Stimulated activated CD4-positive, alpha-beta T cell treated with anti-CD3 and anti-CD28 coated beads, Interleukin-1b, Interleukin-23, amount 100 ng/mL, for 24 hours (primary cell): Measurements from ENCODE around the gene LMCD1.

ENCODE experiments used
- DNase-seq, 4 experiments: peaks; one replicate each; pipeline ENCODE4 v3.0.0-alpha.2; 2020; ENCODE audit warnings: low read depth in 4 of 4, low spot score in 1 of 4

LMCD1 gene

DNA sequence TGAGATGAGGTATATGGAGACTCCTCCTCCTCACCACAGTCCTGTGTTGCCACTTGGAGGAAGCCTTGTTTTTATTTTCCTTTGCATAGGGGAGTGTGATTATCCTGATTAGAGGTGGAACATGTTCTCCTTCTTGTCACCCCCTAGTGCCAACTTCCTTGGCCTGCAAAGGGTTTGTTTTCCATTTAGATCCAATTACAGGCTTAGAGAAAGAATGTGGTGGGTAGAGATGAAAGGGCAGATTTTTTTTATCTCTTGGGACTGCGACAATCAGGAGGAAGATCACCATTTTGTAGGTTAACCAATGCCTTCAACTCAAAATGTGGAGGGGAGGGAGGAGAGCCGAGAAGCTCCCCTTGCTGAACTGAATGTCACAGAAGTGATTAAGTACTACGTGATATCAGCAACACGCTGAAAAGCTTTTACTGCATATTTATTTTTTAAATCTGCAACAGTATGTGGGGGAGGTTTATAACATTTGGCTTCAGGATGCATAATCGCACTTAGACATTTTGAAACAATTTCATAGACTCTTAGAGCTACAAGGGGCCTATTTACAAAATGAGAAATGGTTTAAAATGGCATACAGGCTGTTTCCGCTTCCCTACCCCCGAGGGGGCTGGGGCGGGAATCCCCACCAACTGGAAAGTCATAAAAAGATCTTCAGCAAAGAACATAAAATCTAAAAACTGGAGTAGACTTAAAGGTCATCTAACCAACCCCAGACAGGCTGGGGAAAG, 2.4 kb downstream of the LMCD1 start:
- no peak for DNase-seq

DNA sequence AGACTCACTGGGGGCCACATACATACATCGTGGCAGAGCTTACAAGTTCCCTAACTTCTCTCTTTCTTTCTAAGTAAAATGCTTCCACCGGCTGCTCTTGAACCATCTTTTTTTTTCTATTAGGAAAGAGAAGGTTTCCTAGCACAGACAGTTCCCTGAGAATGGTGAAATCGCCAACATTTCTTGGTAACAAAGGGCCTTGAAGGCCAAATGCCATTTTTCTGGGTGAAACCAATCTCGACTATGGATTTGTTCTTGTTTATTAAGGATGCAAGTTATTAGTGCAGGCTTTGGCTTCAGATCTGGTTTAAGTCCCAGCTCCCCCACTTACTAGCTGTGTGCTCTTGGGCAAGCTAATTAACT, 3.0 kb downstream of the LMCD1 start:
- no peak for DNase-seq

DNA sequence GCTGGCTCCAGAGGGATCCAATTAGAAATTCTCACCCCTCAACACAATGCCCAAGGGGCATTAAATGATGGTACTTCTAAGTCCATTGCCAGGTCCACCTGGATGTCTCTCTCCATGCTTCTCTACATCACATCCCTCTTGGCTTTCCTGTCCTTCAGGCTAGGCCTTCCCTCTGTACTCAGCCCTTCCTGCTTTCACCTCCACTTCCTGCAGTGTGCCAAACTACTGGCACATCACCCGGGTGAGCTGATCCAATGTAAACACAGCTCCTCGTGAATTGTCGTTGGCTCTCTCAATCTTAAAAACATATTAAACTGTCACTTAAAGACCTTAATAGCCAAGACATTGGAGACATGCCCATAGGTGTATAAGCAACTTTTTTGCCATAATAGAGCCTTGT, 4.0 kb downstream of the LMCD1 start:
- DNase-seq: no peak

DNA sequence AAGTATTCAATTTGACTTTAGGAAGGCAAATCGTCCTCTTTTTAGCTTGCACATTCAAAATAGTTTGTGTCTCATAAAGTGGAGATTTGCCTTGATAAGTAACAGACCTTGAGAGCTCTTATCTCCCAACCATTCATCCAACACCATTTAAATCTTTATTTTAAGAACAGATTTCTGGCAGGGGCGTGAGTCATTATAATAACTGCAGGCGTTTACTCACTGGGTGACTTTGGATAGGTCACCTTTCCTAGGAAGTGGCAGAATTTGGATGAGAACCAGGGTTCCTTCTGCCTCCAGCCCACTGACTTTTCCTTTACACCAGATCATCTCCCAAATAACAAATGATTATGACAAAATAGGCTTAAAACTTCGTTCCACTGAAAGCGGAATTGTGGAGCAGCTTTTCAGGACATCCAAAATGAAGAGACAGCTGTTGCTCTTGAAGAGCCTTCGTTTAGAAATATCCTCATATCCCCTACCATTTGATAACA, 5.0 kb downstream of the LMCD1 start:
- no peak for DNase-seq

DNA sequence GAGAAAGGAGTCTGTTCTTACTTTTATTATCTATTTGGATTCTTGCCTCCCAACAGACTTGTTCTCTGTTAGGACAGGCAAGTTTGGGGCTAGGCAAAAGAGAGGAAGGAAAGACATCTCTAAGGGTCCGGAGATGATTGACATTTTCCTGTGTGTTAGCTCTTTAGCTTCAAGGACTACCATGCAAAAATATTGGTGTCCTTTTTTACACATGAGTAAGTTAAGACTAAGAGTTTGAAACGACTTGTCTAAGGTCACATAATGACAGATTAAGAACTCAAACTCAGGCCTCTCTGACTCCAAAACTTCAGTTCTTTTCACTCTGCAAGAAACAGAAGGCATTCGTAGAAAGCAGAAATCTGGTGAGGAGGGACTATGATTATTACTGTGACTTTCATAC, 5.9 kb downstream of the LMCD1 start:
- DNase-seq: no peak

DNA sequence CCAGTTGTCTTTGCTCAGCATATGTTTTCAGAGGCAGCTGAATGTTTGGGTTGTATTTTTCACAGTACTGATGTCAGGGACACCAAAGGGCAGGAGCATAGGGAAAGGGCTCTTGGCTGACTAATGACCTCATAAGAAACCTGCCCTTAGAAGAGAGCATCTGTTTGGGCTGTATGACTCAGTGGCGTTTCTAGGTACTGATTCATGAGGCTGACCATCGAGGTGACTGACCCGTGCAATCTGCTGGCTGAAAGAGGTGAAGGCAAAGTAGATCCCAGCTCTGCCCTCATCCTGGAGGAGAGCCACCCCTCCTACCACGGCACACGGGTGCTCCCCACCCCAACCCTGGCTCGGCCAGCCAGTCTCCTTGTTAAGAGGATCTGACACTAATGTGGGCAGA, 8.3 kb downstream of the LMCD1 start:
- DNase-seq: no peak

DNA sequence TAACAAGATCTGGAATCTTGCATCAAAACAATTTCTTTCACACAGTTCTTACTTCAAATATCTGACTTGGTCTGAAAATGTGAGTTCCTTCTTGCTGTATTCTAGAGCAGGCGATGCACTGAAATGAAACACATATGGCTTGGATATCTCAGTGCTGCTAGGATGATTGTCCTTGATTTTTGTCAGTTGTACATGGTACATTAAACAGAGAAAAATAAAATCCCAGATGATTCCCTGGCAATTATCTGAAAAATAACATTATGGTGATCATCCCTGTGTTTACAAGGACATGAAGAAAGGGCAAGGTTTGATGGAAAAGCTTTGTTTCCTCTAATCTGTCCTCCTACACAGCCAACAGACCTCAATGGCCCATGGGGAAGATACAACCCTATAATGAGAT, 10.6 kb downstream of the LMCD1 start:
- DNase-seq: no peak

DNA sequence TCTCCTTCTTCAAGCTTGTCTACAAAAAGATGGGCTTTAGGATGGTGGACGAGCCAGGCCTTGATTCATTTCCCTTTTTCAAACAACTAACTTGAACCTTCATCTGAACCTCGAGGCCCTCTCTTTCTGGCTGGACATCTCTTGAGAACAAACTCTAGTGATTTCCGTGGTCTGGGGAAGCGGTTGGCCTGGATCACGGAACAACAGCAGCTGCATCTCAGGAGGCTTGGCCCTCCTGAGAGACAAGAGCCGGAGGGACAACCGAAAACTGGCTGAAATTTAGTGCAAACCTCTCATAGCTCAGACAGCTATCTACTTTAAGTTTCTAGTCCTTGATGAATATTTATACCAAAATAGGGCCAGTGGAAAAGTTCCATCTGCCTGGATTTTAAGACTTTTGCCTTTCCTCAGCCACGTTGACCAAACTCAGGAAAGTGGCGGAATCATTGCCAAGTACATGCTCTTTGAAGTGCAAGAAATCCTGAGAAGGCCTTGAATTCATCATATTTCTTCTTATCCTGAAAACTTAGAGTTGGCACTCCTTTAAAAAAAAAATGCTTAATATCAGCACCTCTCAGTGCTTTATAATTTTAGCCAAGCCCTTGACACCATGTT, 14.5 kb downstream of the LMCD1 start:
- DNase-seq: no peak

DNA sequence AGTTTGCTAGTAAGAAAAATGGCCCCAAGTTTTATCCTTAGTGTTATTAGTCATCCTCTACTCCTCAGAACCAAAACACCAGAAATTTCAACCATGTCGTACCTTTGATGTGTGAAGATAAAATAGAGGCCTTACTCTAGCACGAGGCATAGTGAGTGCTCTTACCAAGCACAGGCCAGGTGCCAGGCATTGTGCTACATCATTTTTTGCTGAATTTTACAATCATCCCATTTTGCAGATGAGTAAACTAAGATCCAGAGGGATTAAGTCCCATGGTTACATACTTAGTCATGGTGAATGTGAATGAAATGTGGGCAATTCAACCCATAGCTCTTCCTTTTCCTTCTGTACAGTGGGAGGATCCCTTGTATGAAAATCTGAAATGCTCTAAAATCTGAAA, 15.2 kb downstream of the LMCD1 start:
- no peak for DNase-seq

DNA sequence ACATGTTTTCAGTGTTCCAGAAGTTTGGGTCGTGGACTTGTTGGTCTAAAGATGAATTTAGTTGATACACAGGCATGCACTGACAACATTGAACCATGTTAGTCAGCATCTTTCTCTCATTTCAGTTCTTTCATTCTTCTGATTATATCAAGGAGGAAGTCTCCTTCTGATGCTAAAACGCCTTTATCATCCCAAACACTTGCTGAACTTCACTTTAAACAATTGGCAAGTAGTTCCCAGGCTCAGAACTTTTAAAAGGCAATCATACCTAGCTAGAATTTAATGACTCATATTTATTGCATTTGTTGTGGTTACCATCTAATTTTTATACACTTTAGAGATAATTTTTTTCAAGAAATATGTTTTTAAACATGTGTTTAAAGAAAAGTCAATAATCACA, 15.9 kb downstream of the LMCD1 start:
- no peak for DNase-seq

DNA sequence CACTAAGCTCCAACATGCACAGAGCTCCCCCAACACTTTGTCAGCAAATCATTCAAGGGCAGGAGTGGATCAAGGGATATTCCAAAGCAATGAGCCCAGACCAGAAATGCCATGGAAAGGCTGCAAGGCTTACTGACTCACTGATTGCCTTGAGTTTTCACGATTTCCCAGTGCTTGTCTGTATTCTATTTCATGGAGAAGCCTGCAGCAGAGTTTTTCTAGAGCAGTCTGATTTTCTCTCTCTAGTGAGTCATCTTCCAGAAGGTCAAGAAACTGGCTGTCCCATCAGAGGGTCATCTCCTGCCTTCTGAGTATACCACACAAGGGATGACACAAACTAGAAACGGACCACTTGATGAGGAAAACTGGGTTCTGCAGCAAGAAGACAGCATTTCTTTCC, 16.5 kb downstream of the LMCD1 start:
- DNase-seq: no peak

DNA sequence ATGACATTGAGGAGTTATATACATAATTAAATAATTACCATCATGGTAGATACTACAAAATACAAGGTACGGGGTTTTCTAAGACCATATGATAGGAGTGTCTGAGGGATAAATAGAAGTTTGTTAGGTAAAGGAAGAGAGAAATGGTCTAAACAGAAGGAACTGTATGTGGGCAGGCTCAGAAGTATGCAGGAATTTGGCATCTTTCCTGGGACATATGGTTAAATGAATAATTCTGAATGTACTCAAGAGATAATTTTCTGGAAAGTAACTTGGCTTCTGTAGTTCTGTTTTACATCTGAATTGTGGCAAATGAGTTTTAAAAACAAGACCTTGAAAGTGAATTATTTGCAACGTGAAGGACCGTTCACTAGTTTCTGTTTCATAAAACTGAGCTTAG, 17.5 kb downstream of the LMCD1 start:
- no peak for DNase-seq

DNA sequence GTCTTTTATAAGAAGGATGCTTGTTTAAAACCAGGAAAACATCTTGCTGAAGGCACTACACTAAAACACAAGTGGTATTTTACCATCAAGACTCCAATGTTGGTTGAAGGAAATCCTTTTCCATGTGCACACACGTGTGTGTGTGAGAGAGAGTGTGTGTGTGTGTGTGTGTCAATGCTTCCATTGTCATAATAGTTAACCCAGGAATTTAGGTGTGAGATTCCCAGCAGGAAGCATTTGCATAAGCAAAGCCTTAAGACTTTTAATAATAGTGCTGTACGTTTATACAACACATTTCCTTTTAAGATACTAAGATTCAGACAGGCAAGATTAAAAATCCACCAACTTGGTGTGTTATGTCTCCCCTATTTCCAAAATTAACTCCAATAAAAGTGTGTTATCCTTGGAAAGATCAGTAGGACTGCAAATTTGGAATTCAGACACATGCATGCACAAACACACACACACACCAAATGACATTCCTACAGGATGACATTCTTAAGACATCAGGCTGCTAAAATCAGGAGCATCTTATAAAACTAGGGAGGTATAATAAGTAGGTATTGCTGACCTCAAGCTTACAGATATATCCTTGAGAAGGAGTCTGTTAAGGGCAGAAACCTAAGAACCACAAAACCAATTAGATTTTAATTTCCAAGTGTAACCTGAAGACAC, 18.3 kb downstream of the LMCD1 start:
- DNase-seq: no peak

DNA sequence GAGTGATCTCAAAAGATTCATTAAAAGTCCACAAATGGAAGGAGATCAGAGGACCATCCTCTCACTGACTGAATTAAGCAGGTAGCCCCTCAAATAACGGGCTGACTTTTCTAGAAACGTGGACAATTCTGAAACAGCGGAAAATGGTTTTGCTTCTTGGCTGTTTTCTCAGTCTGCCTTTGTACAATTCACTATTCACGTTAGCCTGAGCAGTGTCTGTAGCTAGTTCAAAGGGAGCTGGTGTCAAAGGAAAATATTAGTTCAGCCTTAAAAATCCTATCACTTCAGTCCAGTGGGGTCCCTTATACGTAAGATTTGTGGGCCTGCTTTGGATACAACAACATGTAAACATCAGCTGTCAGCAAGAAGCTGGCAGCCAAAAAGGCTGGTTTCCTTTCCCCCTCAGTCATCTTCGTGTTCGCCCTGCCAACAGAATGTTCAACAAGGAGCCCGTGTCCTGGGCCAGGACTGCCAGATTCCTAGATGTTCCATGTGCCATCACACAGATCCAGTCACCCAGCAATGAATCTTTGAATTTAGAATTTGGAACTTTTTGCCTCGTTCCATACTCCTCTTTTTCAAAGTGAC, 19.3 kb downstream of the LMCD1 start:
- no peak for DNase-seq

DNA sequence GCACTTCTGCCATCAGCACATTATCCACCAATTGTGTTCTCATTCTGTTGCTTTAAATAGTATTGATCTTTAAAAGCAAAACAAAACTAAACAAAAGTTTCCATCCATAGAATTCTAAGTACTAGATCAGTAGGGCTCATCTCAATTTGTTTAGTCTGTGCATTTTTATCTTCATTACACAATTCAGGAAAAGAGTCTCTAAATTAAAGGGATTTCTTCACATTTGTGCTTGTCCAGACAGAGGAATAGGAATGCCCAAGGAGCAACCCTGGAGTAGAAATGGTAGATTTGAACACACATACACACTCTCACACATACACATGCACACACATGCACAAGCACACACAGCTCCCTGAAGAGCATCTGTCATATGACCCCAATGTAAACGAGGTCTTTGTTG, 21.4 kb downstream of the LMCD1 start:
- DNase-seq: no peak

DNA sequence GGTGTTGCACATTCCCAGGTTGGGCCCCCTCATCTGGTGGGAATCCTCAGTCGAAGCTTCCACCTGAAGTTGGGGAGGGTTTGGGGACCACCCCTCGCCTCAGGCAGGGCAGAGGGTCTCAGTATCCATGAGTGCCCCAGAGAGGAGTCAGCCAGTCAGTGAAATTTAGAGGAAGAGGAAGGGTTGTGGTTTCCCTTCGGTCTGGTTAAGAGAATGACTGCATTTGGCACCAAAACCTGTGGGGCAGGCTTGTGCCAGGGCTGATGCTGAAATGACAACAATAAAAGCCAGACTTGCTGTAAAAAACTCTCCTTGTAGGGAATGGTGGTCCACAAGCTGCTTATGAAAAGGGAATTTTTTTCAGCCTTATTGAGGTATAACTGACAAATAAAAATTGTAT, 22.6 kb downstream of the LMCD1 start:
- DNase-seq: no peak

DNA sequence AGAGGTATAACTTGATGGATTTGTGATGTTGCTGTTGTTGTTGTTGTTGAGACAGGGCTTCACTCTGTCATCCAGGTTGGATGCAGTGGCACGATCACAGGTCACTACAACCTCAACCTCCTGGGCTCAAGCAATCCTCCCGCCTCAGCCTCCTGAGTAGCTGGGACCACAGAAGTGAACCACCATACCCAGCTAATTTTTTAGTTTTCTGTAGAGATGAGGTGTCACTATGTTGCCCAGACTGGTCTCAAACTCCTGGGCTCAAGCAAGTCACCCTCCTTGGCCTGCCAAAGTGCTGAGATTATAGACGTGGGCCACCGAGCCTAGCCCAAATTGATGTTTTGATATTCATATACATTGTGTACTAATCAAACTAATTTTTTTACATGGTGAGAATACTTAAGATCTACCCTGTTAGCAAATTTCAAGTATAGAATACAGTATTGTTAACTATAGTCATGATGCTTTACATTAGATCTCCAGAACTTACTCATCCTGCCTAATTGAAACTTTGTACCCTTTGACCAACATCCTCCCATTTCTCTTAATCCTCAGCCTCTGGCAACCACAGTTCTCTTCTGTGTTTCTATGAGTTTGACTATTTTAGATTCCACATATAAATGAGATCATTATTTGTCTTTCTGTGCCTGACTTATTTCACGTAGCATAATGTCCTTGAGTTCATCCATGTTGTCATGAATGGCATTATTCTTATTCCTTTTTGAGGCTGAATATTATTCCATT, 23.2 kb downstream of the LMCD1 start:
- DNase-seq: no peak

DNA sequence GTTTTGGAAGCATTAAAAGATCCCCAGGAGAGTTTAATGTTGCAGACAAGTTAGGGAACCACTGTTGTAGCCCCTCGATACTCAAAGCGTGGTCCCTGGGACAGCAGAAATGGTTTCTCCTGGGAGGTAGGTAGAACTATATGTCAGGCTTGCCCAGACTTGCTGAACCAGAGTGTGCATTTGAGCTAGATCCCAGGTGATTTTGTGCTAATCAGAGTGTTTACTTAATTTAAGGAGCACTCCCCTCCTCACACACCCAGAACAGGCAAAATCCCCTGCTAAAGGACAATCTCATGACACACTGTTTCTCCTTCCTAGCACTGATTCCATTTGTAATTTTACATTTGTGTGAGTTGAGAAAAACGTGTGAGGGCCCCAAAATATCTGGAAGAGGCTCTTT, 24.3 kb downstream of the LMCD1 start:
- no peak for DNase-seq

DNA sequence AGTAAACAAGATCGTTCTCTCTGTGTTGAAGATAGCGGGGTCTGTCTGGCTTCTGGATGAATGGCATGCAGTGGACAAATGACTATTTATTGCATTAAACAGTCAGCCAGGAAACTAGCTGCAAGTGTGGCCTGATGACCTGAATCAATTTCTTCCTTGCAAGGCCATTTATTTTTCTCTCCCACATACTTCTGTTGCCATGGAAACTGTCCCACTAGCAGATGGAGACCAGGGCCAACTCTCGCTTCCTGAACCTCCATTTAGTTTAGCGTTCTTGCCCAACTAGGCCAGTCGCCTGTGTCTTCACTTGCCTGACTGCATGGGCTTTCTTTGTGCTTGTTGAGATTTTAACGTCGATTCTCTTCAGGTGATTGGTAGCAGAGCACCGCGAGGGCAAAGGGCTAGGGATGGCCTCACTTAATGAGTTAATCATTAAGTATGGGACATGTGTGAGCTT, 27.6 kb downstream of the LMCD1 start:
- DNase-seq: no peak

DNA sequence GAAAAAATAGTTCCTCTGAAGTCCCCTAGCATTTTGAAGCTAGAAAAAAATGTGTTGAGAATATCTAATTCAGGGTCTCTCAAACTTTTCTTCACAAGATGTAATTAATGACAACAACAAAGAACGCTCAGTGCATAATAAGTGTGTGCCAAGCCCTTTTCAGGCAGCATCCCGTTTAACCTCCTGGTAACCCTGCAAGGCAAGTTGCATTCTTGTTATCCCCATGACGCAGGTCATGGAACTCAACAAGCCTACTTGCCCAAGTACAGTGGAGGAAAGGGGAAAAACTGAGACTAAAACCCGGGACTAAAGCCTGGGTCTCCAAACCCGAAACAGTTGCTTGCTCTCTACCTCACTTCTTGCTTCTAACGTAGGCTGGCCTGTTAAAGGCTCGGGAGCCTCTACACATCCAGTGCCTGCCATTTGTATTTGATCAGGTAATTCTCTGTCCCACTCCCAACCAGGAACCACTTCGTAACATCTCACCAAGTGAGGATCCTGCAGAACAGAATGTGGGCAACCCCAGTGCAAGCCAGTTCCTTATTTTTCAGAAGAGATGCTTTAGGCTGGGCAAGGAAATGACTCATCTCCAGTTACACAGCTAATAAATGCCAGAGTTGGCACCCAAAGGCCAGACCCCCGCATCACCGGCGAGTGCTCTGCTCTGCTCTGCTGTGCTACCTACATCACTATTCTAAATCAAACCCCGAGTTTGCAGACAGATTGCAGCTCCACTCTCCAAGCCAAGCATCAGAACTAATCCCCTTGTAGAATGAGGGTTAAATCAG, 28.3 kb downstream of the LMCD1 start:
- DNase-seq: no peak

DNA sequence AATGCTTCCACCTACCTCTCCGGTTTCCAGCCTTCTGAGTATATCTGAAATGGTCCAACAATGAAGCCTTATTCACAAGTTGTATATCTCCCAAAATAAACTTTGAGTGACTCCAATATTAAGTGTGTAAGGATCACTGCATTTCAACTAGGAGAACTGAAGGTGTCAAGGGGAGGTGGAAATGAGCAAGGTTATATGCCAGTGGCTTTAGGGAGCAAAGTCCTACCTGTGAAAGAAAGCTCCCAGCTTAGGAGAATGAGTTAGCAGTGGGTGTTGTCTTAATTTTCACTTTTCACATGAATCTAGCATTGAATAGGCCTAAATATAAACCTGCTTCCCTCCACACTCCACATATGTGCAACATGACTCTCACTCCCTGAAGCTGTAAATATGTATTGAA, 29.0 kb downstream of the LMCD1 start:
- no peak for DNase-seq
